Measurements from ENCODE around the gene GRIA4. TPM values are rescaled to one million over a fixed set of nuclear protein-coding genes. Genes with fewer than 3 reads are reported as not detected.

The GRIA4 gene
- total RNA-seq, 1 experiment from 2014 or later, result not detected

DNA sequence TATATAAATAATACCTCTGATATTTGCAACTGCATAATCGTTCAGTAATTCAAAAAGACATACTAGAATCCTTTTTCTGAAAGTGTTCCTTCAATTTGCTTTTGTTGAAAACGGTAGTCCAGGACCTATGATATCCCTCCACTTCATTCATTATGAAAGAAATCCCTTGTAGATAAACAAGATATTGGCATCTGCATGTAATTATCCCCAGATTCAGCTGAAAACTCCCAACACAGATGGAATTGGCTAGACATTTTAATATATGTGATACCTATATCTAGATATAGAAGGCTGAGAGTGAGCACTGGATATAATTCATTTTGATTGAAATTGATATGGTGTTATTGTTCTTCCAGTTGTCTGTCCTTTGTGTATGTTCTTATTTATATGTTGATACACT is 302.8 kb downstream of the GRIA4 start:
- no peak overlapping the region for H3K27ac ChIP-seq
- BruUV-seq (replicated peaks), result no TSS peak
- POLR2A ChIA-PET (ENCODE audit: unreplicated experiment), result no interaction called here
- TF ChIP-seq EZH2 (IDR thresholded peaks at IDR 0.05; ENCODE audit: low read depth), result no peak
- TF ChIP-seq, protein P1, sequence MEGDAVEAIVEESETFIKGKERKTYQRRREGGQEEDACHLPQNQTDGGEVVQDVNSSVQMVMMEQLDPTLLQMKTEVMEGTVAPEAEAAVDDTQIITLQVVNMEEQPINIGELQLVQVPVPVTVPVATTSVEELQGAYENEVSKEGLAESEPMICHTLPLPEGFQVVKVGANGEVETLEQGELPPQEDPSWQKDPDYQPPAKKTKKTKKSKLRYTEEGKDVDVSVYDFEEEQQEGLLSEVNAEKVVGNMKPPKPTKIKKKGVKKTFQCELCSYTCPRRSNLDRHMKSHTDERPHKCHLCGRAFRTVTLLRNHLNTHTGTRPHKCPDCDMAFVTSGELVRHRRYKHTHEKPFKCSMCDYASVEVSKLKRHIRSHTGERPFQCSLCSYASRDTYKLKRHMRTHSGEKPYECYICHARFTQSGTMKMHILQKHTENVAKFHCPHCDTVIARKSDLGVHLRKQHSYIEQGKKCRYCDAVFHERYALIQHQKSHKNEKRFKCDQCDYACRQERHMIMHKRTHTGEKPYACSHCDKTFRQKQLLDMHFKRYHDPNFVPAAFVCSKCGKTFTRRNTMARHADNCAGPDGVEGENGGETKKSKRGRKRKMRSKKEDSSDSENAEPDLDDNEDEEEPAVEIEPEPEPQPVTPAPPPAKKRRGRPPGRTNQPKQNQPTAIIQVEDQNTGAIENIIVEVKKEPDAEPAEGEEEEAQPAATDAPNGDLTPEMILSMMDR (conservative IDR thresholded peaks at IDR 0.05), result no peak
- no peaks in the 10 kb centered on the region for H3K9me3 ChIP-seq (ENCODE audit: insufficient read depth, low read depth)
- peaks cover 11% of the 10 kb centered on the region for H3K4me1 ChIP-seq (replicated peaks; ENCODE audit: insufficient read depth)
- no peaks in the 10 kb centered on the region for H3K27me3 ChIP-seq (ENCODE audit: insufficient read depth, low read depth)
- DNase-seq, result no peak
- H3K36me3 ChIP-seq (ENCODE audit: low read depth), result no peaks in the 10 kb centered on the region
- intact Hi-C loops (cut with micrococcal nuclease; ENCODE audit: unreplicated experiment), result no loop called here
- CTCF ChIA-PET, result no interaction called here
- no peak overlapping the region for H3K4me3 ChIP-seq
- H3K9me2 ChIP-seq (ENCODE audit: insufficient read depth), result no peaks in the 10 kb centered on the region; the same call in 1 of the 2 replicates
- H3F3A ChIP-seq (ENCODE audit: insufficient read depth, low read depth), result no peaks in the 10 kb centered on the region
- no peaks in the 10 kb centered on the region for H4K20me1 ChIP-seq (ENCODE audit: insufficient read depth)
- H3K4me2 ChIP-seq, result no peak overlapping the region
- H3K79me2 ChIP-seq (ENCODE audit: low read depth), result no peaks in the 10 kb centered on the region
- no peak overlapping the region for H2AFZ ChIP-seq

DNA sequence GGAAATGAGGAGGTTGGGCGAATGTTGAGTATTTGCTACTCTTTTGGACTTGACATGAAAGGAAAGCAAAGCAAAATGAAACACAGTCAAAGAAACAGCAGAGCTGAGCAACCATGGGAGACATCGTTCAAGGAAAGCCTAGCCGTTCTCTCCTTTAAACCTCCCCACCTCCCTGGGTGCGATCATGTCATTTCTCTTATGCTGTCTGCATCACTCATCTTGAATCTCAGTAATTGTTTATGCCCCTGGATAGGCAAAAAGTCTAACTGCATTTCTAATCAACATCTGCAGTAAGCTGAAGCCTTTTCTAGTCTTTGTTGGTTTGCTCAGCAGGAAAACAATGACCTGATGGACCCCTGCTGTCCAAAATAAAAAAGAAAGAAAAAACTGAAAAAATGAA is 305.1 kb downstream of the GRIA4 start:
- Histone ChIP-seq H3K4me1 (replicated peaks; ENCODE audit: insufficient read depth) (peaks cover 7% of the 10 kb centered on the region), H4K20me1 (ENCODE audit: insufficient read depth) (no peaks in the 10 kb centered on the region), H3K9me2 (ENCODE audit: insufficient read depth) (peaks cover 5% of the 10 kb centered on the region), H3K4me3 (no peak overlapping the region), H3K79me2 (ENCODE audit: low read depth) (no peaks in the 10 kb centered on the region), H3K27me3 (ENCODE audit: insufficient read depth, low read depth) (no peaks in the 10 kb centered on the region), H3K9me3 (ENCODE audit: insufficient read depth, low read depth) (no peaks in the 10 kb centered on the region), H3K4me2 (no peak overlapping the region), H2AFZ (no peak overlapping the region), H3K36me3 (ENCODE audit: low read depth) (no peaks in the 10 kb centered on the region), H3K27ac (no peak overlapping the region), H3F3A (ENCODE audit: insufficient read depth, low read depth) (no peaks in the 10 kb centered on the region)
- POLR2A ChIA-PET (ENCODE audit: unreplicated experiment), result no interaction called here
- no TSS peak for BruUV-seq (replicated peaks)
- no peak for DNase-seq
- CTCF ChIA-PET, result no interaction called here
- intact Hi-C loops (cut with micrococcal nuclease; ENCODE audit: unreplicated experiment), result no loop called here
- no peak for TF ChIP-seq EZH2 (IDR thresholded peaks at IDR 0.05; ENCODE audit: low read depth)
- TF ChIP-seq, protein P1 (conservative IDR thresholded peaks at IDR 0.05), result no peak

DNA sequence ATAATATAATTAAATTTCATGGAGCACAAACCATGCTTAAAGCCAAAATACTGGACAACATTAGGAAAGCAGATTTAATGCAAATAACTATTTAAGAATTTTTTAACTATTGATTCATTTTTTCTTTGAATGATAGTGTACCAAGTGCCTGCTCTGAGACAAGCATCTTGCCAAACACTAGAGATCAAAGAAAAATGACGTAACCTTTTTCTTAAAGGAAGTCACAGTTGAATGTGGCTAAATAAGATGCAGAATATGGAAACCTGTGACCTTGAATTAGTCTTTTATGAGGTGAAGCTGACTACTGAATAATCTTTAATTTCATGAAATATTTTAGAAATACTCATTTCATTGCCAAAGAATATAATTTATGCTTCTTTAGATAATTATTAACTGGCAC is 308.2 kb downstream of the GRIA4 start:
- DNase-seq, result no peak
- Histone ChIP-seq H4K20me1 (ENCODE audit: insufficient read depth) (no peaks in the 10 kb centered on the region), H3K27me3 (ENCODE audit: insufficient read depth, low read depth) (no peaks in the 10 kb centered on the region), H3K4me3 (no peak overlapping the region), H3K36me3 (ENCODE audit: low read depth) (no peaks in the 10 kb centered on the region), H2AFZ (no peak overlapping the region), H3K4me1 (replicated peaks; ENCODE audit: insufficient read depth) (no peaks in the 10 kb centered on the region), H3K9me2 (ENCODE audit: insufficient read depth) (peaks cover 5% of the 10 kb centered on the region), H3K79me2 (ENCODE audit: low read depth) (no peaks in the 10 kb centered on the region), H3F3A (ENCODE audit: insufficient read depth, low read depth) (no peaks in the 10 kb centered on the region), H3K27ac (no peak overlapping the region), H3K9me3 (ENCODE audit: insufficient read depth, low read depth) (no peaks in the 10 kb centered on the region), H3K4me2 (no peak overlapping the region)
- ChIA-PET POLR2A (ENCODE audit: unreplicated experiment) (no interaction called here), CTCF (no interaction called here)
- intact Hi-C loops (cut with micrococcal nuclease; ENCODE audit: unreplicated experiment), result no loop called here
- TF ChIP-seq EZH2 (IDR thresholded peaks at IDR 0.05; ENCODE audit: low read depth), result no peak
- TF ChIP-seq, protein P1 (conservative IDR thresholded peaks at IDR 0.05), result no peak
- no TSS peak for BruUV-seq (replicated peaks)
